Fibroblast of upper back skin (primary cell): Measurements from ENCODE around the gene BICDL1.
"Not testable (repeated sequence)": the region's sequence is repeated elsewhere in the genome, so short reads cannot be mapped to it uniquely, and the experiment has no call there.

Experiments used
- DNase-seq: peaks from one replicate; pipeline ENCODE4 v3.0.0-alpha.2; 2013

The BICDL1 gene

GRCh38 chr12:120006258-120006975, 17.4 kb downstream of the BICDL1 start:
- DNase-seq: no peak

GRCh38 chr12:120007272-120007671, 18.2 kb downstream of the BICDL1 start:
- DNase-seq: no peak

- DNase-seq: no peak
These were observed 21.7 kb downstream of the BICDL1 start for GRCh38 chr12:120010661-120011230.

GRCh38 chr12:120012067-120012621, 23.1 kb downstream of the BICDL1 start:
- DNase-seq: no peak

GRCh38 chr12:120013659-120014380, 24.8 kb downstream of the BICDL1 start:
- no peak for DNase-seq

GRCh38 chr12:120014381-120014735, 25.3 kb downstream of the BICDL1 start:
- not testable (repeated sequence) for DNase-seq

GRCh38 chr12:120015313-120015712, 26.3 kb downstream of the BICDL1 start:
- no peak for DNase-seq

- DNase-seq: not testable (repeated sequence)
These were observed 27.2 kb downstream of the BICDL1 start for GRCh38 chr12:120016199-120016598.

- no peak for DNase-seq
These were observed 30.2 kb downstream of the BICDL1 start for GRCh38 chr12:120019197-120019596.

GRCh38 chr12:120019938-120020337, 30.9 kb downstream of the BICDL1 start:
- no peak for DNase-seq

- no peak for DNase-seq
These were observed 35.2 kb downstream of the BICDL1 start for GRCh38 chr12:120024193-120024592.

- DNase-seq: no peak
These were observed 36.6 kb downstream of the BICDL1 start for GRCh38 chr12:120025640-120026039.

- no peak for DNase-seq
These were observed 43.2 kb downstream of the BICDL1 start for GRCh38 chr12:120032242-120032641.

GRCh38 chr12:120037851-120038250, 48.8 kb downstream of the BICDL1 start:
- DNase-seq: no peak

- no peak for DNase-seq
These were observed 50.7 kb downstream of the BICDL1 start for GRCh38 chr12:120039711-120040110.

- DNase-seq: no peak
These were observed 52.6 kb downstream of the BICDL1 start for GRCh38 chr12:120041386-120042231.

GRCh38 chr12:120045367-120045766, 56.3 kb downstream of the BICDL1 start:
- not testable (repeated sequence) for DNase-seq

GRCh38 chr12:120047072-120047471, 58.0 kb downstream of the BICDL1 start:
- DNase-seq: no peak

- DNase-seq: no peak
These were observed 59.2 kb downstream of the BICDL1 start for GRCh38 chr12:120048263-120048662.

- DNase-seq: no peak
These were observed 60.4 kb downstream of the BICDL1 start for GRCh38 chr12:120049426-120049825.

GRCh38 chr12:120051535-120051934, 62.5 kb downstream of the BICDL1 start:
- DNase-seq: no peak

GRCh38 chr12:120054293-120054692, 65.3 kb downstream of the BICDL1 start:
- DNase-seq: no peak
